Esophagus squamous epithelium (tissue), 5 donors: ENCODE measurements around the gene HOXB5. TPM values are rescaled to one million over a fixed set of nuclear protein-coding genes. Genes with fewer than 3 reads are reported as not detected.
A peak's percentile ranks its signal among the peaks of the same experiment; 100 is the strongest.

Source experiments
- DNase-seq: peaks from one replicate; lab custom pipeline; 2025; lab: John Stamatoyannopoulos, UW
- H3K27ac ChIP-seq, 4 donors: fragments of 200-600 bp; sonication (generic); one replicate each; pipeline ENCODE4 v1.5.1; 2016 to 2019; ENCODE audit warnings: mild to moderate bottlenecking in 1 of 4
- H3K27me3 ChIP-seq, 4 donors: fragments of 200-600 bp; sonication (generic); 1 replicate in 3 of 4; 2 replicates in 1 of 4; pipeline versions ENCODE4 v1.5.1 to v1.6.0; 2017 to 2021; ENCODE audit warnings: antibody characterized with exemption in 1 of 4
- H3K36me3 ChIP-seq, 3 donors: fragments of 200-600 bp; sonication (generic); one replicate each; pipeline ENCODE4 v1.5.1; 2016 to 2019
- H3K4me1 ChIP-seq, 3 donors: fragments of 200-600 bp; sonication (generic); one replicate each; pipeline ENCODE4 v1.5.1; 2017 to 2019
- H3K4me3 ChIP-seq, 4 donors: fragments of 200-600 bp; sonication (generic); 1 replicate in 3 of 4; 2 replicates in 1 of 4; pipeline ENCODE4 v1.5.1; 2016 to 2019; ENCODE audit warnings: mild to moderate bottlenecking in 2 of 4, moderate library complexity in 1 of 4
- H3K9me3 ChIP-seq, 3 donors: fragments of 200-600 bp; sonication (generic); one replicate each; pipeline ENCODE4 v1.5.1; 2016 to 2019
- POLR2A ChIP-seq, 4 donors: fragments of 450-650 bp; IDR thresholded peaks; one replicate each; pipeline ENCODE4 v1.6.1; 2017; ENCODE audit warnings: antibody characterized with exemption in 4 of 4, mild to moderate bottlenecking in 4 of 4, moderate library complexity in 3 of 4
- WGBS, 2 donors: methylation state at CpG; one replicate each; pipeline ENCODE4 v1.1.5; 2018; 5-methylcytosine and 5-hydroxymethylcytosine counted together
- intact Hi-C: fragments of 100-400 bp; cut with DNase I; formaldehyde crosslinking; loops from one replicate; pipeline ENCODE4 v1.15.0; 2022
- total RNA-seq, 4 donors: library from RNA; depleted of rRNA; stranded (reverse); fragments of >200 nt; gene quantifications; one replicate each; pipeline ENCODE4 v1.1.0, GENCODE V29; 2016
- TF ChIP-seq, protein P1 (sequence below), 6 experiments: fragments of 450-650 bp in 4 of 6; fragments of 200-600 bp in 2 of 6; sonication (generic) in 2 of 6; IDR thresholded peaks; one replicate each; pipeline ENCODE4 v1.5.1; 2016 to 2019; ENCODE audit warnings: antibody characterized with exemption in 6 of 6, mild to moderate bottlenecking in 4 of 6, moderate library complexity in 4 of 6
- donor health status: DM: yes; HTN: yes; CAD: no.

The HOXB5 gene
- total RNA-seq, 4 donors from 2014 or later = not detected

DNA sequence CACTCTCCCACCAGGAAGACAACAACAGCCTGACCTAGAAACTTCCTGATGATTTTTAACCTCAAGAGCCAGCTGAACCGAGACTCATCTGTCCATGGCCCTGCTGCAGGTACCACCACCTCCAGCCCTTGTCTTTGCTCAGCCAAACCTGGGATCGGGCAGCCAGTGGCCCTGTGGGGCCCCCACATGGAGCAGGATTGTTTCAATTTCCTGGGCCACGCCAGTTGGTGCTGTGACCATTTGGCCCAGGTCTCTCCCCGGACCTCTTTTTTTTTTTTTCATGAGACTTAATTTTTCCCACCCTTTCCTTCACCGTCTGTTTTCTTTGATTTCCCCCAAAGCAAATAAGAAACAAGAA is 40.4 kb downstream of the HOXB5 start:
- H3K27me3 ChIP-seq = peaks cover 0 to 79% (median 0%) of the 10 kb centered on the region in 4 donors
- DNase-seq = no peak
- H3K9me3 ChIP-seq = no peaks in the 10 kb centered on the region
- H3K36me3 ChIP-seq = peaks cover 0 to 25% (median 6%) of the 10 kb centered on the region in 3 donors
- H3K4me1 ChIP-seq = peaks cover 19 to 100% (median 59%) of the 10 kb centered on the region in 3 donors
- H3K27ac ChIP-seq = peak overlapping the region; percentile 83 to 95 (median 92)
- TF ChIP-seq, protein P1, sequence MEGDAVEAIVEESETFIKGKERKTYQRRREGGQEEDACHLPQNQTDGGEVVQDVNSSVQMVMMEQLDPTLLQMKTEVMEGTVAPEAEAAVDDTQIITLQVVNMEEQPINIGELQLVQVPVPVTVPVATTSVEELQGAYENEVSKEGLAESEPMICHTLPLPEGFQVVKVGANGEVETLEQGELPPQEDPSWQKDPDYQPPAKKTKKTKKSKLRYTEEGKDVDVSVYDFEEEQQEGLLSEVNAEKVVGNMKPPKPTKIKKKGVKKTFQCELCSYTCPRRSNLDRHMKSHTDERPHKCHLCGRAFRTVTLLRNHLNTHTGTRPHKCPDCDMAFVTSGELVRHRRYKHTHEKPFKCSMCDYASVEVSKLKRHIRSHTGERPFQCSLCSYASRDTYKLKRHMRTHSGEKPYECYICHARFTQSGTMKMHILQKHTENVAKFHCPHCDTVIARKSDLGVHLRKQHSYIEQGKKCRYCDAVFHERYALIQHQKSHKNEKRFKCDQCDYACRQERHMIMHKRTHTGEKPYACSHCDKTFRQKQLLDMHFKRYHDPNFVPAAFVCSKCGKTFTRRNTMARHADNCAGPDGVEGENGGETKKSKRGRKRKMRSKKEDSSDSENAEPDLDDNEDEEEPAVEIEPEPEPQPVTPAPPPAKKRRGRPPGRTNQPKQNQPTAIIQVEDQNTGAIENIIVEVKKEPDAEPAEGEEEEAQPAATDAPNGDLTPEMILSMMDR (IDR thresholded peaks at IDR 0.05) = no peak
- no peak for TF ChIP-seq POLR2A (IDR thresholded peaks at IDR 0.05)
- peak overlapping the region in 2 of 4 donors; percentile 7 to 63 for H3K4me3 ChIP-seq
- 40 to 66% methylated on average over 1 to 5 of the region's 5 CpGs for WGBS, 2 donors
- intact Hi-C loops = no loop called here

GRCh38 chr17:48552466-48553189 is 41.0 kb downstream of the HOXB5 start:
- peaks cover 0 to 77% (median 0%) of the 10 kb centered on the region in 4 donors for H3K27me3 ChIP-seq
- 22 to 46% methylated on average over 2 to 4 of the region's 11 CpGs for WGBS, 2 donors

GRCh38 chr17:48551596-48552465 is 41.7 kb downstream of the HOXB5 start:
- DNase-seq = no peak

More at GRCh38 chr17:48552466-48553189, 41.0 kb downstream of the HOXB5 start:
- Histone ChIP-seq H3K9me3 (no peaks in the 10 kb centered on the region), H3K27ac (peak overlapping the region; percentile 86 to 95 (median 92)), H3K4me1 (peaks cover 19 to 100% (median 55%) of the 10 kb centered on the region in 3 donors), H3K36me3 (peaks cover 0 to 25% (median 6%) of the 10 kb centered on the region in 3 donors), H3K4me3 (peak overlapping the region in 2 of 4 donors; percentile 9 to 63)
- intact Hi-C loops = no loop called here
- peak in 2 of 4 donors; percentile 15 to 36 for TF ChIP-seq POLR2A (IDR thresholded peaks at IDR 0.05)
- TF ChIP-seq, protein P1 (IDR thresholded peaks at IDR 0.05) = no peak
- DNase-seq = no peak

GRCh38 chr17:48551214-48551555 is 42.4 kb downstream of the HOXB5 start:
- peak overlapping the region; percentile 86 to 95 (median 92) for H3K27ac ChIP-seq
- WGBS, 2 donors = 17 to 80% methylated on average over 1 to 8 of the region's 19 CpGs

More at GRCh38 chr17:48551596-48552465, 41.7 kb downstream of the HOXB5 start:
- peaks cover 0 to 25% (median 6%) of the 10 kb centered on the region in 3 donors for H3K36me3 ChIP-seq
- H3K27ac ChIP-seq = peak overlapping the region; percentile 86 to 95 (median 92)
- 54 to 77% methylated on average over 9 to 15 of the region's 47 CpGs for WGBS, 2 donors
- TF ChIP-seq, protein P1 (IDR thresholded peaks at IDR 0.05) = no peak
- no peak for TF ChIP-seq POLR2A (IDR thresholded peaks at IDR 0.05)
- no peaks in the 10 kb centered on the region for H3K9me3 ChIP-seq
- H3K4me3 ChIP-seq = peak overlapping the region in 3 of 4 donors; percentile 9 to 44 (median 13)
- H3K4me1 ChIP-seq = peaks cover 11 to 100% (median 54%) of the 10 kb centered on the region in 3 donors
- peaks cover 0 to 78% (median 0%) of the 10 kb centered on the region in 4 donors for H3K27me3 ChIP-seq
- intact Hi-C loops = no loop called here

More at GRCh38 chr17:48551214-48551555, 42.4 kb downstream of the HOXB5 start:
- Histone ChIP-seq H3K27me3 (peaks cover 0 to 79% (median 0%) of the 10 kb centered on the region in 4 donors), H3K4me1 (peaks cover 8 to 100% (median 54%) of the 10 kb centered on the region in 3 donors), H3K9me3 (no peaks in the 10 kb centered on the region), H3K4me3 (peak overlapping the region; percentile 13 to 44 (median 22)), H3K36me3 (peaks cover 0 to 25% (median 6%) of the 10 kb centered on the region in 3 donors)
- no peak for DNase-seq
- intact Hi-C loops = no loop called here
- TF ChIP-seq, protein P1 (IDR thresholded peaks at IDR 0.05) = no peak
- TF ChIP-seq POLR2A (IDR thresholded peaks at IDR 0.05) = no peak
